ENCODE measurements around the gene RAB11FIP2. TPM values are rescaled to one million over a fixed set of nuclear protein-coding genes. Genes with fewer than 3 reads are reported as not detected.

Gene RAB11FIP2
- polyA plus RNA-seq, 2 donors: 2.3 to 3.8 TPM

GRCh38 chr10:117970962-117971361 lies 75.8 kb downstream of the RAB11FIP2 start:
- H3K4me3 ChIP-seq (ENCODE audit: low read depth in 1 of 2, low read length in 2 of 2): no peak overlapping the region
- WGBS, 2 donors: 83 to 90% methylated on average over 2 of the region's 2 CpGs
- no peaks in the 10 kb centered on the region for H3K27me3 ChIP-seq (ENCODE audit: control insufficient read depth in 1 of 2, insufficient read depth in 2 of 2, low read length in 2 of 2)
- H3K4me1 ChIP-seq (ENCODE audit: control insufficient read depth in 2 of 2, insufficient read depth in 2 of 2, low read length in 1 of 2): no peaks in the 10 kb centered on the region
- peaks cover 0 to 5% of the 10 kb centered on the region in 2 donors for H3K9me3 ChIP-seq (ENCODE audit: control insufficient read depth in 2 of 2, insufficient read depth in 1 of 2, low read depth in 1 of 2, low read length in 1 of 2)
- H3K36me3 ChIP-seq (ENCODE audit: control insufficient read depth in 2 of 2, insufficient read depth in 2 of 2, low read length in 1 of 2): no peaks in the 10 kb centered on the region
- no peak overlapping the region for H3K27ac ChIP-seq (ENCODE audit: low read depth in 2 of 2, low read length in 1 of 2)

DNA sequence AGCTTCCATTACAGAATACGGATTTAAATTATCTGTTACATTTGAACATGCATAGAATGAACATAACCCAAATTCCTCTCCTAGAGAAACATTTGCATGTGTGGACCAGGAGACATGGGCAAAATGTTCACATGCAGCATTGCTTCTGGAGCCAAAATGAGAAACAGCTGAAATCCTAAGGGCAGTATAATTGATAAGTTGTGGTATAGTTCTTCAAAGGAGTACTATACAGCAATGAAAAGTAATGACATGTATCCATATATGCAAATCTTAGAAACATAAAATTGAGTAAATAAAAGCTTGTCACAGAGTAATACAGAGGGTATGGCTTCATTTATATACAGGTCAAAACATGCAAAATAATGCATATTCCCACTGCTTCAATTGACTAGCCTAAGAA lies 77.1 kb downstream of the RAB11FIP2 start:
- H3K36me3 ChIP-seq (ENCODE audit: control insufficient read depth in 2 of 2, insufficient read depth in 2 of 2, low read length in 1 of 2): no peaks in the 10 kb centered on the region
- no peak overlapping the region for H3K4me3 ChIP-seq (ENCODE audit: low read depth in 1 of 2, low read length in 2 of 2)
- H3K27ac ChIP-seq (ENCODE audit: low read depth in 2 of 2, low read length in 1 of 2): no peak overlapping the region
- WGBS, 2 donors: 89 to 91% methylated on average over 1 of the region's 1 CpG
- no peaks in the 10 kb centered on the region for H3K27me3 ChIP-seq (ENCODE audit: control insufficient read depth in 1 of 2, insufficient read depth in 2 of 2, low read length in 2 of 2)
- no peaks in the 10 kb centered on the region for H3K4me1 ChIP-seq (ENCODE audit: control insufficient read depth in 2 of 2, insufficient read depth in 2 of 2, low read length in 1 of 2)
- H3K9me3 ChIP-seq (ENCODE audit: control insufficient read depth in 2 of 2, insufficient read depth in 1 of 2, low read depth in 1 of 2, low read length in 1 of 2): peaks cover 0 to 5% of the 10 kb centered on the region in 2 donors

DNA sequence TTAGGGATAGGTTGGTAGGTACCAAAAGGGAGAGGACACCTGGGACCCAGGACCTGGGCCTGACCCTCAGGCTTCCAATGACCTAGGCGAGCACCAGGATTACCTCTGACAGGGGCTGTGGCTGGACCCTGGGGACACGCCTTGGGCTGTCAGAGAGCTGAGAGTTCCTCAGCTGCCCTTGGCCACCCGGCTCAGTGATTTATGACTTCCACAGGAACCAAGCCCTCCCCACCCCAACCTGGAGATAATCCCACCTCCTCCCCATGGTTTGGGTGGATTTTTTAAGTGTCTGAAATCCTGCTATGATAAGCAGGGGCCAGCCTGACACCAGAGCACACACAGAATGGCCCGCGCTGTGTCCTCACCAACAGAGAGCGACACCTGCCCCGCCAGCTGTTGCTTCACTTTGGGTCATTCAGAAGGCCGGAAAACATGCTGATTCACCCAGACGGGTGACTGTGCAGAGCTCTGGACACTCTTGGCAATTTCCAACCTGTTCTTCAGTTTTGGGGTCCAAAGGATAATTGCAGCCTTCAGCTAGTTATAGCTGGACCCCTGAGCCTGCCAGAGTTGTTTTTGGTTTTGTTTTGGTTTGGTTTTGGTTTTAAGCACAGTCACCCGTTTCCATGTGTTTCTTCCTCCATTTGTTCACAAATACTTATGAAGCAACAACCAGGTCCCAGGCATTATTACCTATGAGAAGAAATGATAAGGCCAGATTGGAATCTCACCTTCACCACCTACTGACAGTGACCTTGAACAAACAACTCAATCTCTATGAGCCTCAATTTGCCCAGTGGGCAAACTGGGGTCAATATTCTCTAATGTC lies 78.2 kb downstream of the RAB11FIP2 start:
- H3K4me1 ChIP-seq (ENCODE audit: control insufficient read depth in 2 of 2, insufficient read depth in 2 of 2, low read length in 1 of 2): no peaks in the 10 kb centered on the region

GRCh38 chr10:117967149-117967650 lies 79.5 kb downstream of the RAB11FIP2 start:
- Histone ChIP-seq H3K9me3 (ENCODE audit: control insufficient read depth in 2 of 2, insufficient read depth in 1 of 2, low read depth in 1 of 2, low read length in 1 of 2) (peaks cover 0 to 5% of the 10 kb centered on the region in 2 donors), H3K4me1 (ENCODE audit: control insufficient read depth in 2 of 2, insufficient read depth in 2 of 2, low read length in 1 of 2) (no peaks in the 10 kb centered on the region), H3K27me3 (ENCODE audit: control insufficient read depth in 1 of 2, insufficient read depth in 2 of 2, low read length in 2 of 2) (no peaks in the 10 kb centered on the region), H3K27ac (ENCODE audit: low read depth in 2 of 2, low read length in 1 of 2) (no peak overlapping the region), H3K36me3 (ENCODE audit: control insufficient read depth in 2 of 2, insufficient read depth in 2 of 2, low read length in 1 of 2) (no peaks in the 10 kb centered on the region), H3K4me3 (ENCODE audit: low read depth in 1 of 2, low read length in 2 of 2) (no peak overlapping the region)
- 68 to 72% methylated on average over 7 of the region's 7 CpGs for WGBS, 2 donors

More for the DNA sequence above, 78.2 kb downstream of the RAB11FIP2 start:
- H3K36me3 ChIP-seq (ENCODE audit: control insufficient read depth in 2 of 2, insufficient read depth in 2 of 2, low read length in 1 of 2): no peaks in the 10 kb centered on the region
- WGBS, 2 donors: 84 to 86% methylated on average over 10 of the region's 10 CpGs
- no peak overlapping the region for H3K4me3 ChIP-seq (ENCODE audit: low read depth in 1 of 2, low read length in 2 of 2)
- no peaks in the 10 kb centered on the region for H3K27me3 ChIP-seq (ENCODE audit: control insufficient read depth in 1 of 2, insufficient read depth in 2 of 2, low read length in 2 of 2)
- peaks cover 0 to 5% of the 10 kb centered on the region in 2 donors for H3K9me3 ChIP-seq (ENCODE audit: control insufficient read depth in 2 of 2, insufficient read depth in 1 of 2, low read depth in 1 of 2, low read length in 1 of 2)
- no peak overlapping the region for H3K27ac ChIP-seq (ENCODE audit: low read depth in 2 of 2, low read length in 1 of 2)

- no peaks in the 10 kb centered on the region for H3K27me3 ChIP-seq (ENCODE audit: control insufficient read depth in 1 of 2, insufficient read depth in 2 of 2, low read length in 2 of 2)
- no peaks in the 10 kb centered on the region for H3K36me3 ChIP-seq (ENCODE audit: control insufficient read depth in 2 of 2, insufficient read depth in 2 of 2, low read length in 1 of 2)
- H3K27ac ChIP-seq (ENCODE audit: low read depth in 2 of 2, low read length in 1 of 2): no peak overlapping the region
- no peaks in the 10 kb centered on the region for H3K4me1 ChIP-seq (ENCODE audit: control insufficient read depth in 2 of 2, insufficient read depth in 2 of 2, low read length in 1 of 2)
- WGBS, 2 donors: 64 to 66% methylated on average over 2 of the region's 2 CpGs
- no peak overlapping the region for H3K4me3 ChIP-seq (ENCODE audit: low read depth in 1 of 2, low read length in 2 of 2)
- peaks cover 0 to 3% of the 10 kb centered on the region in 2 donors for H3K9me3 ChIP-seq (ENCODE audit: control insufficient read depth in 2 of 2, insufficient read depth in 1 of 2, low read depth in 1 of 2, low read length in 1 of 2)
Measured at GRCh38 chr10:117965984-117966383, 80.8 kb downstream of the RAB11FIP2 start.

DNA sequence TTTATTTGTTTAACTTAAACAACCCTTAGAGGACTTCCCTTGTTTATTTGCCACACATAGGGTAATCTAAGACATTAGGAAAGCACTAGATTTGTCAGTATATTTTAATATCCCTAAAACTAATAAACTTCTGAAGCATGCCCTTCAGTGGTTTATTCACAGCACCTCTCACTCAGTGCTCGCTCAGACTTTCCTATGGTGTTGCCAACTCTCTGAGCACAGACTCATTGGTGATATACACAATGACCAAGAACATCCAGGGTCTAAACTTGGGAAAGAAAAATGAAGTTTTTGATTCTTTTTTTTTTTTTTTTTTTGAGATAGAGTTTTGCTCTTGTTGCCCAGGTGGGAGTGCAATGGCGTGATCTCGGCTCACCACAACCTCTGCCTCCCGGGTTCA lies 82.2 kb downstream of the RAB11FIP2 start:
- Histone ChIP-seq H3K36me3 (ENCODE audit: control insufficient read depth in 2 of 2, insufficient read depth in 2 of 2, low read length in 1 of 2) (no peaks in the 10 kb centered on the region), H3K9me3 (ENCODE audit: control insufficient read depth in 2 of 2, insufficient read depth in 1 of 2, low read depth in 1 of 2, low read length in 1 of 2) (no peaks in the 10 kb centered on the region), H3K27ac (ENCODE audit: low read depth in 2 of 2, low read length in 1 of 2) (no peak overlapping the region), H3K4me1 (ENCODE audit: control insufficient read depth in 2 of 2, insufficient read depth in 2 of 2, low read length in 1 of 2) (no peaks in the 10 kb centered on the region), H3K27me3 (ENCODE audit: control insufficient read depth in 1 of 2, insufficient read depth in 2 of 2, low read length in 2 of 2) (no peaks in the 10 kb centered on the region), H3K4me3 (ENCODE audit: low read depth in 1 of 2, low read length in 2 of 2) (no peak overlapping the region)
- WGBS, 2 donors: 89 to 90% methylated on average over 4 of the region's 4 CpGs

DNA sequence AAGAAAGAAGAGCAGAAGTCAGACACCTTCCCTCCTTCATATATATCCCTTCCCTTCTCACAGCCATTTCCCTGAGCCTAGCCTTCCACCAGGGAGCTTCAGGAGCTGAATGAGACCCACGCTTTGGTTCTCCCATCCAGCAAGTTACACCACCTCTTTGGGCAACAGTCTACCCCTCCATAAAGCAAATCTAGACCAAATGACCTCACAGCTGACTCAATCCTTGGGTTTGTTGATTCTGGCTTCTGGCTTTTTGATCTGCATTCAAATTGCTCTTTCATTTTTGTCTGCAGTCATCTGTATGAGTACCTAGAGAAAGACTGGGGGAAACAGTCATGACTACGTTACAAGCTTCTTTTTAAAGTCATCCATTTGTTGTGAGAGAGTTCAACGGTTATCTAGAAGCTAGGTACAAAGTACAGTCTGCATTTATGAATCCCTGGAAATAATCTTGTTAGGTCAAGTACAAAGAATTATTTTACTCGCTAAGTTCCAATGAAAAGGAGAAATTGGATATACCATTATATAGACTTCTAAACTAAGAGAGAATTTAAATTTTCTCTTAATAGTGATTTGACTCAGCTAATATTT lies 86.3 kb downstream of the RAB11FIP2 start:
- Histone ChIP-seq H3K27me3 (ENCODE audit: control insufficient read depth in 1 of 2, insufficient read depth in 2 of 2, low read length in 2 of 2) (no peaks in the 10 kb centered on the region), H3K4me1 (ENCODE audit: control insufficient read depth in 2 of 2, insufficient read depth in 2 of 2, low read length in 1 of 2) (no peaks in the 10 kb centered on the region), H3K27ac (ENCODE audit: low read depth in 2 of 2, low read length in 1 of 2) (no peak overlapping the region), H3K9me3 (ENCODE audit: control insufficient read depth in 2 of 2, insufficient read depth in 1 of 2, low read depth in 1 of 2, low read length in 1 of 2) (no peaks in the 10 kb centered on the region), H3K36me3 (ENCODE audit: control insufficient read depth in 2 of 2, insufficient read depth in 2 of 2, low read length in 1 of 2) (no peaks in the 10 kb centered on the region), H3K4me3 (ENCODE audit: low read depth in 1 of 2, low read length in 2 of 2) (no peak overlapping the region)
- WGBS, 2 donors: 67 to 76% methylated on average over 4 of the region's 4 CpGs

DNA sequence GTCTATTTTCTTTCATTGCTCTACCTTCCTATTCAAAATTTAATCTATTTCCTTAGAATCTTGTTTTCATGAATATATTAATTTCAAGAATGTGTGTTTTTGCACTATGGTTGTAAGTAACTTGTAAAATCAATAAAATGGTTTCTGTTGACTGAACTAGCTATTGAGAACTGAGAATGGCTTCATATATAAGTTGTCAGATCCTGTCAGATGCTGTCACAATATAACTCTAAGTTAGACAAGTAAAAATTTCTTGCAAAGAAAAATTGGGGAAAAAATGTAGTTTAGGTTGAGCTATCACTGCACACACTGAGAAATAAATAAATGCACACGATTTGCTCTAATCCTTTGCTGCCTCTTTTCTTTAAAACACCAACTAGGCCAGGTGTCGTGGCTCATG lies 89.8 kb downstream of the RAB11FIP2 start:
- no peak overlapping the region for H3K4me3 ChIP-seq (ENCODE audit: low read depth in 1 of 2, low read length in 2 of 2)
- H3K27ac ChIP-seq (ENCODE audit: low read depth in 2 of 2, low read length in 1 of 2): no peak overlapping the region
- no peaks in the 10 kb centered on the region for H3K27me3 ChIP-seq (ENCODE audit: control insufficient read depth in 1 of 2, insufficient read depth in 2 of 2, low read length in 2 of 2)
- no peaks in the 10 kb centered on the region for H3K9me3 ChIP-seq (ENCODE audit: control insufficient read depth in 2 of 2, insufficient read depth in 1 of 2, low read depth in 1 of 2, low read length in 1 of 2)
- H3K36me3 ChIP-seq (ENCODE audit: control insufficient read depth in 2 of 2, insufficient read depth in 2 of 2, low read length in 1 of 2): no peaks in the 10 kb centered on the region
- WGBS, 2 donors: 71 to 74% methylated on average over 2 of the region's 2 CpGs
- H3K4me1 ChIP-seq (ENCODE audit: control insufficient read depth in 2 of 2, insufficient read depth in 2 of 2, low read length in 1 of 2): no peaks in the 10 kb centered on the region

DNA sequence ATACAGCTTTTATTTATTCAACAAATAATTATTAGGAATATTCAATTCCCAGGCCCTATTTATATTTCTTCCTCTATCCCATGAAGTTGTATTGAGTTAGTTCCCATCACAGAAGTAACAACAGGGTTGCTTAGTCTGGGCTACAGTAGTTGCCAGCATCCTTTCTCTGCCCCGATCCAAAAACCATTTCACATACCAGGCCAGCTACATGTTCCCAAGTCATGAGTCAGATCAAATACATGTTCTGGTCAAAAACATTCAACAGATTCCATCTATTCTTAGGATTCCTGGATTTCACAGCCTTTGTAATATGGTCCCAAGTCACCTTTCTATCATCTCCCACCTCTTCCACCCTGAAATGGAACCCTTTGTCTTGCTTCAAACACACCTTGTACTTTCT lies 91.6 kb downstream of the RAB11FIP2 start:
- no peaks in the 10 kb centered on the region for H3K27me3 ChIP-seq (ENCODE audit: control insufficient read depth in 1 of 2, insufficient read depth in 2 of 2, low read length in 2 of 2)
- no peak overlapping the region for H3K4me3 ChIP-seq (ENCODE audit: low read depth in 1 of 2, low read length in 2 of 2)
- 90 to 100% methylated on average over 1 of the region's 1 CpG for WGBS, 2 donors
- no peak overlapping the region for H3K27ac ChIP-seq (ENCODE audit: low read depth in 2 of 2, low read length in 1 of 2)
- H3K9me3 ChIP-seq (ENCODE audit: control insufficient read depth in 2 of 2, insufficient read depth in 1 of 2, low read depth in 1 of 2, low read length in 1 of 2): no peaks in the 10 kb centered on the region
- no peaks in the 10 kb centered on the region for H3K4me1 ChIP-seq (ENCODE audit: control insufficient read depth in 2 of 2, insufficient read depth in 2 of 2, low read length in 1 of 2)
- H3K36me3 ChIP-seq (ENCODE audit: control insufficient read depth in 2 of 2, insufficient read depth in 2 of 2, low read length in 1 of 2): no peaks in the 10 kb centered on the region
